K562 (cell line): ENCODE measurements around the gene ASPA. TPM values are rescaled to one million over a fixed set of nuclear protein-coding genes. Genes with fewer than 3 reads are reported as not detected.

Source experiments
- ATAC-seq: fragments of 200-7000 bp; cut with Tn5 transposase; 3 replicates; pipeline ENCODE4 v1.9.1; 2020; ENCODE audit warnings: moderate library complexity
- BruUV-seq: library from RNA; stranded (reverse); fragments of 400-500 nt; replicated peaks from 2 replicates; lab custom pipeline; 2021; lab: Mats Ljungman, UMichigan
- CTCF ChIA-PET: fragments of 300-600 bp; formaldehyde crosslinking; extraction: SDS; loops from one replicate; lab custom pipeline; 2021; ENCODE audit warnings: low intra/inter-chr PET ratio; lab: Yijun Ruan, JAX
- POLR2A ChIA-PET: fragments of 300-600, 350-650 bp; sonication (Branson Sonifier 250); formaldehyde crosslinking; extraction: SDS; loops from one replicate; lab custom pipeline; 2021; ENCODE audit warnings: antibody characterized with exemption, inconsistent platforms; lab: Yijun Ruan, JAX
- DNase-seq, 4 experiments: peaks; one replicate each; pipeline versions ENCODE4 v3.0.0 to v3.0.0-alpha.2; 2011 to 2018; ENCODE audit warnings: low spot score in 3 of 4, mixed read lengths in 3 of 4; ENCODE audit errors: extremely low read depth in 1 of 4
- FAIRE-seq: peaks from 2 replicates; lab custom pipeline; 2011; peaks lifted over from hg19 to GRCh38; lab: Jason Lieb, UNC
- H2AFZ ChIP-seq: 2 replicates; pipeline ENCODE4 v1.6.0; 2011; ENCODE audit warnings: low read depth, low read length, control low read depth, inconsistent platforms
- H3K27ac ChIP-seq: fragments of 200-600 bp; 3 replicates; pipeline ENCODE4 v1.8.0; 2011; ENCODE audit warnings: low read depth, mild to moderate bottlenecking, control low read depth, inconsistent platforms, low read length, moderate library complexity, mixed read lengths; ENCODE audit errors: extremely low read depth
- H3K27me3 ChIP-seq, 2 experiments: fragments of 300-600 bp in 1 of 2; 2 replicates in 1 of 2; 3 replicates in 1 of 2; pipeline versions ENCODE4 v1.6.0 to v1.8.0; 2011; ENCODE audit warnings: inconsistent platforms in 2 of 2, low read length in 2 of 2, mild to moderate bottlenecking in 1 of 2, mixed read lengths in 1 of 2, moderate library complexity in 1 of 2; ENCODE audit not compliant: control insufficient read depth in 2 of 2, insufficient read depth in 2 of 2
- H3K36me3 ChIP-seq: fragments of 300-600 bp; 3 replicates; pipeline ENCODE4 v1.8.0; 2011; ENCODE audit warnings: mild to moderate bottlenecking, low read length, inconsistent platforms; ENCODE audit not compliant: control insufficient read depth, insufficient read depth
- H3K4me1 ChIP-seq, 2 experiments: fragments of 200-600 bp in 1 of 2; replicated peaks in 1 of 2; 2 replicates in 1 of 2; 3 replicates in 1 of 2; pipeline versions ENCODE4 v1.5.1 to v1.8.0; 2011; ENCODE audit warnings: inconsistent platforms in 2 of 2, low read length in 2 of 2, mild to moderate bottlenecking in 1 of 2, mixed read lengths in 1 of 2, moderate library complexity in 1 of 2; ENCODE audit not compliant: control insufficient read depth in 2 of 2, insufficient read depth in 2 of 2
- H3K4me2 ChIP-seq: 2 replicates; pipeline ENCODE4 v1.6.1; 2011; ENCODE audit warnings: low read length, control low read depth, inconsistent platforms, mixed read lengths; ENCODE audit not compliant: insufficient read depth
- H3K4me3 ChIP-seq: fragments of 200-600 bp; sonication (generic), shearing (Covaris generic); 2 replicates; pipeline ENCODE4 v1.5.1; 2016; ENCODE audit warnings: control low read depth, inconsistent platforms
- H3K79me2 ChIP-seq: fragments of 200-600 bp; 3 replicates; pipeline ENCODE4 v1.8.0; 2011; ENCODE audit warnings: low read length, inconsistent platforms; ENCODE audit not compliant: control insufficient read depth, insufficient read depth
- H3K9ac ChIP-seq, 2 experiments: 2 replicates each; pipeline versions ENCODE4 v1.6.0 to v1.6.1; 2011; ENCODE audit warnings: low read depth in 2 of 2, low read length in 2 of 2, control low read depth in 1 of 2, inconsistent platforms in 1 of 2, mild to moderate bottlenecking in 1 of 2, mixed read lengths in 1 of 2; ENCODE audit not compliant: insufficient read depth in 1 of 2
- H3K9me1 ChIP-seq: one replicate; pipeline ENCODE4 v1.6.0; 2011; ENCODE audit warnings: inconsistent platforms, mild to moderate bottlenecking, low read length, moderate library complexity; ENCODE audit not compliant: control insufficient read depth, insufficient read depth
- H3K9me3 ChIP-seq: replicated peaks from 2 replicates; pipeline ENCODE4 v1.5.1; 2011; ENCODE audit warnings: low read depth, low read length, inconsistent platforms; ENCODE audit not compliant: control insufficient read depth, insufficient read depth
- H4K20me1 ChIP-seq: replicated peaks from 2 replicates; pipeline ENCODE4 v1.6.1; 2011; ENCODE audit warnings: low read length, inconsistent platforms, mixed read lengths; ENCODE audit not compliant: control insufficient read depth, insufficient read depth
- GTF2A2 ChIP-seq: IDR thresholded peaks from 2 replicates; pipeline ENCODE4 v1.6.1; 2016; ENCODE audit warnings: mild to moderate bottlenecking, missing genetic modification characterization, missing compliant biosample characterization
- POLR2A ChIP-seq: fragments of 450-650 bp; conservative IDR thresholded peaks from 2 replicates; pipeline ENCODE4 v1.6.1; 2016
- XRCC5 ChIP-seq: fragments of 200-400 bp; formaldehyde crosslinking; IDR thresholded peaks from 2 replicates; pipeline ENCODE4 v1.6.1; 2017; ENCODE audit warnings: low read depth, mild to moderate bottlenecking, low read length
- ZNF444 ChIP-seq: fragments of 250-450 bp; sonication (Bioruptor Pico); IDR thresholded peaks from 2 replicates; pipeline ENCODE4 v1.4.0; 2020; ENCODE audit warnings: mild to moderate bottlenecking, moderate library complexity
- ZNF57 ChIP-seq: fragments of 450-650 bp; formaldehyde crosslinking; IDR thresholded peaks from 2 replicates; pipeline ENCODE4 v1.4.0; 2020; ENCODE audit warnings: mild to moderate bottlenecking, moderate library complexity
- WGBS: fragments of 100-300 bp; shearing (Covaris generic); methylation state at CpG from one replicate; pipeline ENCODE4 v1.1.6; 2016; ENCODE audit warnings: low coverage, mixed read lengths; ENCODE audit not compliant: insufficient coverage; ENCODE audit errors: missing lambda C conversion rate; 5-methylcytosine and 5-hydroxymethylcytosine counted together
- in situ Hi-C: fragments of 300-500 bp; cut with MboI; formaldehyde crosslinking; loops from 4 replicates; pipeline ENCODE4 v1.15.0; 2018; ENCODE audit warnings: inconsistent platforms, mixed read lengths
- intact Hi-C: fragments of 100-400 bp; cut with micrococcal nuclease; formaldehyde crosslinking; loops from 2 replicates; pipeline ENCODE4 v1.14.2; 2022
- polyA plus RNA-seq, 8 experiments: library from polyadenylated mRNA; depleted of rRNA in 4 of 8; stranded (reverse) in 5 of 8; unstranded in 3 of 8; fragments of >200 nt; fragmentation: Nextera tagmentation in 2 of 8; fragmentation: Illumina TruSeq in 1 of 8; extraction: Ambion mirVana in 2 of 8; extraction: Trizol in 1 of 8; gene quantifications; 2 replicates each; pipeline versions ENCODE4 v1.2.1 to v1.2.3, GENCODE V29; 2011 to 2014; ENCODE audit warnings: inconsistent platforms in 1 of 8, missing spikeins in 1 of 8
- total RNA-seq, 7 experiments: library from RNA; depleted of rRNA in 6 of 7; stranded (reverse); fragments of >200 nt in 6 of 7; fragmentation: Illumina TruSeq in 2 of 7; extraction: Trizol in 2 of 7; gene quantifications; 2 replicates each; pipeline versions ENCODE4 v1.2.1 to v1.2.3, GENCODE V29; 2011 to 2021; ENCODE audit warnings: low replicate concordance in 1 of 7
- TF ChIP-seq, protein P1 (sequence below): IDR thresholded peaks from 2 replicates; pipeline ENCODE4 v1.6.1; 2011; ENCODE audit not compliant: insufficient read length; ENCODE audit errors: extremely low read depth
- TF ChIP-seq, protein P2 (sequence below): sonication (generic); formaldehyde crosslinking; IDR thresholded peaks from 2 replicates; pipeline ENCODE4 v1.8.0; 2022; ENCODE audit warnings: missing genetic modification reagents, mild to moderate bottlenecking, moderate library complexity, borderline replicate concordance

ASPA gene
- total and polyA plus RNA-seq, 9 of the 15 experiments (the other 6 are each of a cell fraction or from before 2014, with no cell fraction given): not detected

GRCh38 chr17:3536716-3537115 lies 60.9 kb downstream of the ASPA start:
- in situ Hi-C loops (no loop called here), intact Hi-C loops (no loop called here)
- Histone ChIP-seq H4K20me1 (no peaks in the 10 kb centered on the region), H3K36me3 (no peaks in the 10 kb centered on the region), H3K4me2 (no peak overlapping the region), H3K4me1 (peaks cover 0 to 8% of the 10 kb centered on the region in 2 experiments; a peak in 1 of 5 replicates), H3K27me3 (peaks cover 5 to 20% of the 10 kb centered on the region in 2 experiments; a peak in 4 of 5 replicates), H3K9ac (no peak overlapping the region), H3K9me1 (no peaks in the 10 kb centered on the region), H2AFZ (no peak overlapping the region), H3K9me3 (no peaks in the 10 kb centered on the region), H3K27ac (no peak overlapping the region), H3K4me3 (no peak overlapping the region), H3K79me2 (no peaks in the 10 kb centered on the region)
- WGBS: 18% methylated on average over 4 of the region's 5 CpGs
- ChIA-PET CTCF (no interaction called here), POLR2A (no interaction called here)
- DNase-seq (no peak), ATAC-seq (no peak), FAIRE-seq (no peak)
- TF ChIP-seq XRCC5 (no peak), ZNF57 (CRISPR knock-in tag) (no peak), POLR2A (no peak), GTF2A2 (tag) (no peak), ZNF444 (CRISPR knock-in tag) (no peak)
- TF ChIP-seq, protein P1, sequence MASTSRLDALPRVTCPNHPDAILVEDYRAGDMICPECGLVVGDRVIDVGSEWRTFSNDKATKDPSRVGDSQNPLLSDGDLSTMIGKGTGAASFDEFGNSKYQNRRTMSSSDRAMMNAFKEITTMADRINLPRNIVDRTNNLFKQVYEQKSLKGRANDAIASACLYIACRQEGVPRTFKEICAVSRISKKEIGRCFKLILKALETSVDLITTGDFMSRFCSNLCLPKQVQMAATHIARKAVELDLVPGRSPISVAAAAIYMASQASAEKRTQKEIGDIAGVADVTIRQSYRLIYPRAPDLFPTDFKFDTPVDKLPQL: no peak
- TF ChIP-seq, protein P2, sequence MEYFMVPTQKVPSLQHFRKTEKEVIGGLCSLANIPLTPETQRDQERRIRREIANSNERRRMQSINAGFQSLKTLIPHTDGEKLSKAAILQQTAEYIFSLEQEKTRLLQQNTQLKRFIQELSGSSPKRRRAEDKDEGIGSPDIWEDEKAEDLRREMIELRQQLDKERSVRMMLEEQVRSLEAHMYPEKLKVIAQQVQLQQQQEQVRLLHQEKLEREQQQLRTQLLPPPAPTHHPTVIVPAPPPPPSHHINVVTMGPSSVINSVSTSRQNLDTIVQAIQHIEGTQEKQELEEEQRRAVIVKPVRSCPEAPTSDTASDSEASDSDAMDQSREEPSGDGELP (CRISPR knock-in tag): no peak
- no TSS peak for BruUV-seq
